A204.1 (cell line): Measurements from ENCODE around the gene PACSIN1.

Experiments used
- FAIRE-seq: peaks from 2 replicates; lab custom pipeline; 2012; peaks lifted over from hg19 to GRCh38; lab: Jason Lieb, UNC

Gene PACSIN1

DNA sequence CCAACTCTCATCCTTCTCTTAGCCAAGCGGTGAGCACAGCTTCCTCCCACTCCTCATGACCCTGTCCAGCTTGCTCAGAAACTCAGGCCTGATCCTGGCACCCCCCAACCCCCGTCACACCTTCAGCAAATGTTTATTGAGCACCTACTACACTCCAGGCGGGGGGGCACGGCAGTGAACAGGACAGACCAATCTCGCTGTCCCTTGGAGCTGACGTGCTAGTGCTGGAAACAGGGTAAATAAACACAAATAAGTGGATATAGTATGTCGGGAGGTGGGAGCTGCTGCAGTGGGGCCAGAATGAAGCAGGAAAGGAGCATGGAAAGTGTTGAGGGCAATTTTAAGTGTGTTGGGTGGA lies 97.6 kb downstream of the PACSIN1 start:
- FAIRE-seq = no peak

DNA sequence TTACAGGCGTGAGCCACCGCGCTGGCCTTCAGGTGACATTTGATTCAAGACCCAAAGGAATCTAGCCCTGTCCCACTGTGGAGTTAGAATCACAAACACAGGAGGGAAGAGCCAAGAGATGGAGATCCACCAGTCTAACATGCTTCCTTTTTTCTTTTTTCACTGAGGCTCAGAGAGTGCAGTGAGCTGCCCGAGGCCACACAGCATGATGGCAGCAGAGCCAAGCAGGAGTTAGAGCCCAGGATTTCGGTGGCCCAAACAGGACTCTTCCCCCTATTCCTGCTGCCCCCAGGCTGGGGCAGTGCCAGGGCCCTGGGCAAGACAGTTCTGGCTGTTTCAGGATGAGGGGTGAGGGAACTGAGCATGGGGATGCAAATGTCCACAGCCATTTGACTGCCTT lies 98.3 kb downstream of the PACSIN1 start:
- FAIRE-seq = no peak

DNA sequence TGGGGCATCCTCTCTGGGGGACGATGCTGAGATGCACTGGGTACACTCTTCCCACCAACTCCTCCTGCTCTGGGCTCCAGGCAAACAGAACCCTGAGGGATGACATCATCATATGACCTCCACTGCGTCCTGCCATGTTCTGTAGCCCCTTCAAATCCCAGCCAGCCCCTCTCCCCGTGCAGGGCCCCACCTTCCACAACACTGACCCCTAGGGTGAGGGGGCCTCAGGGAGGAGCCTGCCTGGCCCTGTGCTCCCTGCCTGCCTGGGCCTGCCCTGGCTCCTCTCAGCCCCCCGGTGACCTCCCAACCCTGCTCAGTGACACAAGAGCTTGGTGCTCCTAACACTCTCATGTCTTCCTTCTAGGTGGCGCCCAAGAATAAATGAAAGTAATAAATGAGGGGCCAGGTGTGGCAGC lies 99.9 kb downstream of the PACSIN1 start:
- FAIRE-seq = no peak

DNA sequence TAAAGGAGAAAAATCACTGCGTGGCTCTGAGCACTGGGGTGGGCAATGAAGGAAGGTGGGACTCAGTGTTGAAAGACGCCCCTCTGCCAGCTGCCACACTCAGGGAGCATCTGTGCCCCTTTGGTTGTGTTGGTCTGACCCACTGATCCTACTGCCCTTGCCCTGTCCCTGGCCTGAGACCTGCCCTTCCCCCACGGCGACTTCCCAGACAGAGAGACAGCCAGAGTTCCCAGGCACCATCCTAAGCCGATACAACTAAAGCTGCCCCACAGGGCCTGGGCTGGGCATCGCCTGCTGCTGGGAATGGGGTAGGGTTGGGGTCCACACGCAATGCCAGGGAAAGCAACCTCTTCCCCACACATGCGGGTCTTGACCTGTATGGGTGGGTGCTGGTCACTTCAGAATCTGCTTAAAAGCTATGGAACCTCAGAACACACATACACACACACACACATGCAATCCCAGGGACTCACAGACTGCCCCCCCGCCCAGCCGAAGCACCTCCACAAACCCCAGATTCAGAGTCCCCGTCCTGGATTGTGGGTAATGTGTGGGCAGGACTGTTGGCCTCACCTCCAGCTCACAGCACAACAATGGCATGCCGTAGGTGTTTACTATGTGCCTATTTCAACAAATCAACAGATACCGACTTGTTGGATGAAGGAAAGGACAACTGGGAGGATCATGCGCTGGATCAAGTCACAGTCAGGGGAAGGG lies 101.1 kb downstream of the PACSIN1 start:
- FAIRE-seq = no peak

DNA sequence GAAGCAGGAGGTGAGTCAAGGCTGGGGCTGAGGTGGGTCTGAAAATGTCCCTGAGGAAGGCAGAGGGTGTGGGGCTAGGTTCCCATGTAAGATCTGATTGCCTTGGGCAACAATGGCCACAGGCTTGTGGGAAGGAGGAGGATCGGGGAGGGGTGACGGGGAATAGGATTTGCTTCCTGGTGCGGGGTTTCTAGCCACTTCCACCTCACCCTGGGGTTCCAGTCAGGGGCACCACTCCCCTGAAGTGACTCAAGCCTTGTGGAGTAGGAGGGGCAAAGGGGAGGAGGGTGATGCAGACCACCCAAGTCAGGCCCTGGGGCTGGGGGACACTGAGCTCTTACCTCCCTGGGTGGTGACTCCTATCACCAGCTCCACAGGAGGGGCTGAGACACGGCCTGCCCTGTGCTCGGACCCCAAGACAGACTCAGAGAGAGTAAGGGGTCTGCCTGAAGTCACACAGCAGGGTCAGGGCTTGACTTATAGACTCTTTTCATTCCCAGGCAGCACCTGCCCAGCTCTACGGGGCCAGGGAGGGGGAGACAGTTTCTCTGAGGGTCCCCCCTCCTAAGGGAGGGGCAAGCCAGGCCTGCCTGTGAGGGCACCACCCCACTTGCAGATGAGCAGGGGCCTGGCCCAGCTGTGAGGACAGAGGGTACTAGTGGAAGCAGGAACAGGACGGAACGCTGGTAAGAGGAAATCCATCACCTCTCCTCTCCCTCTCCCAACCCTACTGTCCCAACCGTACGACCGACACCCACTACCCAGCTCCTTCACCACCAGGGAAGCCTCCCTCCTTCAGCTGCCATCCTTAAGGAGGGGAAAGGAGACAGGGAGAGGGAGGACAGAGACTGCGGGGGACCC lies 102.7 kb downstream of the PACSIN1 start:
- FAIRE-seq = no peak

DNA sequence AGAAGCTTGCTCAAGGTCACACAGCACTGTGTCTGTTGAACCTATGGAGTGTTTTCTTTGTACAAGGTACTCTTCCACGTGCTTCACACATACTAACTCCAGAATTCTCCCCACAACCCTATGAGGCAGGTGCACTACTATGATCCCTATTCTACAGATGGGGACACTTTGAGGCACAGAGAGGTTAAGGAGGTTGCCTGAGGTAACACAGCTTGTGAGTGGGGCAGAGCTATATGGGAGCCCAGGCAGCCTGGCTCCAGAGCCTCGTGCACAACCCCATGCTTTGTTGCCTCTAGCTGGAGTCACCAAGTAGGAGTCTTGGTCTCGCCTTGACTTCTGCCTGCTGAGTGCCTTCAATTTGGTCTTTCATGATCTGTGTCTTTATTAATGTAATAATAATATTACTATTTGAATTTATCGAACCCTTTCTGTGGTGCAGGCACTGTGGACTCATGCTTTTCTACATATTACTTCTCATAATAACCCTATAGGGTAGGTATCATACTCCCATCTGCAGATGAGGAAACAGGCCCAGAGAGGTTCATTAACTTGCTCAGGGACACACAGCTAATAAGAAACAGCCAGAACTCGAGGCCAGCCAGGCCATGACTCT lies 103.6 kb downstream of the PACSIN1 start:
- FAIRE-seq = no peak

DNA sequence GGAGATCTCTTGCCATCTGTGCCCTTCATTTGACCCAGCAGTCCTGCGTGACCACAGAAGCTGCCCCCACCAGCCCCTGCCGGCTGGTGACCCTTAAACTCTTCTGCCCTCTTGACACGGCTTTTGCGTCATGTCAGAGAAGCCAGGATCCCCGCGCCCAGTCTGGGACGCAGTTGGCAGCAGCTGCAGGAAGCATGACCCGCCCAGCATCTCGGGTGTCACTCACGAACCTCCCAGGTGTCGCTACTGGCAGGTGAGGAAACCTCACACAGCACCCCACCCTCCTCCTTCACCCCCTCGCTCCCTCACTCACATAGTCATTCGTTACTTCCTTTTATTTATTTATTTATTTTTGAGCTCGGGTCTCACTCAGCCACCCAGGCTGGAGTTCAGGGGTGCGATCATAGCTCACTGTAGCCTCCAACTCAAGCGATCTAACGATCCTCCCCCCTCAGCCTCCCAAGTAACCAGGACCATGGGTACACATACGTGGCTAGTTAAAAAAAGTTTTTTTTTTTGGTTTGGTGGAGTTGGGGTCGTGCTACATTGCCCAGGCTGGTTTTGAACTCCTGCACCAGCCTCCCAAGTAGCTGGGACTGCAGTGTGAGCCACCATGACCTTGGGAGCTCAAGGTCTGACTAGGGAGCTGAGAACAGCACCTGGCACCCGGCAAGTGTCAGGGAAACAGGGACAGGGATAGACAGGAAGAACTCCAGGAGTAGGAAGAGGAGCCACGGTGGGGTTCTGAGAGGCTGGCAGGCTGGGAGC lies 104.4 kb downstream of the PACSIN1 start:
- no peak for FAIRE-seq

DNA sequence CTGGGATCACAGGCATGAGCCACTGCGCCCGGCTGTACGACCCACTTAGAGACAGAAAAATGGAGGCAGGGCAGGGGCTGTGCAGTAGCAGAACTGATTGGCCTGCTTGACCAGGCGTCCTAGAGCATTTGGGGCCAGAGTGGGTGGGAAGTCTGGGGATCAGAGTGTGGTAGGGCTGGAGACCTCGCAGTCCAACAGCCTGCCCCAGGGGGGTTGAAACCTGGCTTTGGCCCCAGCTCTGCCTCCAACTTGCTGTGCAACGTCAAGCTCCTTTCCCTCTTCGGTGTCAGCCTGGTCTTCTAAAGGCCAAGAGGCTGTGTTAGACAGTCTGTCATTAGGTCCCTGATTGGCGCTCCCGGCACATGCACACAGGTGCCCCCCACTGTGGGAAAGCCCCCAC lies 105.5 kb downstream of the PACSIN1 start:
- FAIRE-seq = no peak

DNA sequence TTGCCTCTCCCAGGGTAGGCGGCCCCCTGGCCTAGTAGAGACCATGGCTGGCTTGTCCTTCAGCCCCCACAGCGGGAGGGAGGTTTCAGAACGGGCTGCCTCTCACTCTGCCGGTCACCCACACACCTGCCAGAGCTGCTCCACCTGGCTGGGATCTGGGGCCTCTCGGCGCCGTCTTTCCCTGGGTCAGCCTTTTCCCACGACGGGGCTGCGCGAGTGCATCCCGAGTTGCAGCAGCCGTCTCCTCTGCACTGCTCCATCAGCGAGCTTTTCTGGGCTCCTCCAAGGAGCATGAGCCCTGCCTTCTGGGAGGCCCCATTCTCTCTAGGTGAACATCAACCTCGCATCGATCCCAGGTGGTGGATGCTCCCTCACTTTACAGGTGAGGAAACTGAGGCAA lies 106.1 kb downstream of the PACSIN1 start:
- no peak for FAIRE-seq

DNA sequence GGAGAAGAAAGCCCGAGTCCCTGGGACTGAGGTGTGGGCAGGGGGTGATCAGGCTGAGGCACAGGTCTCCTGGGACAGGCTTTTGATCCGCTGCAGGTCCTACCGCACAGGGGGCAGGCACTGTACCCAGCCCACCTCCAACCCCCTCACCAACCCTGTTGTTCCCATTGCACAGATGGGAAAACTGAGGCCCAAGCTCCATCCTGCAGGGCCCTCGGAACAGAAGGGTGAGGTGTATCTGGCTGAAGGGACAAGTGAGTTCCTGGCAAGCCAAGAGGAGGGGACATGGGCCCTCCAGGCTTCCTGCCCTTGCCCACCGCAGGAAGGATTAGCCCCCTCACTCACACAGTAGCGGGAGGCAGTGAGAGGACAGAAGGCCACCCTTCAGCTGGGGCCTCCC lies 106.7 kb downstream of the PACSIN1 start:
- FAIRE-seq = no peak

DNA sequence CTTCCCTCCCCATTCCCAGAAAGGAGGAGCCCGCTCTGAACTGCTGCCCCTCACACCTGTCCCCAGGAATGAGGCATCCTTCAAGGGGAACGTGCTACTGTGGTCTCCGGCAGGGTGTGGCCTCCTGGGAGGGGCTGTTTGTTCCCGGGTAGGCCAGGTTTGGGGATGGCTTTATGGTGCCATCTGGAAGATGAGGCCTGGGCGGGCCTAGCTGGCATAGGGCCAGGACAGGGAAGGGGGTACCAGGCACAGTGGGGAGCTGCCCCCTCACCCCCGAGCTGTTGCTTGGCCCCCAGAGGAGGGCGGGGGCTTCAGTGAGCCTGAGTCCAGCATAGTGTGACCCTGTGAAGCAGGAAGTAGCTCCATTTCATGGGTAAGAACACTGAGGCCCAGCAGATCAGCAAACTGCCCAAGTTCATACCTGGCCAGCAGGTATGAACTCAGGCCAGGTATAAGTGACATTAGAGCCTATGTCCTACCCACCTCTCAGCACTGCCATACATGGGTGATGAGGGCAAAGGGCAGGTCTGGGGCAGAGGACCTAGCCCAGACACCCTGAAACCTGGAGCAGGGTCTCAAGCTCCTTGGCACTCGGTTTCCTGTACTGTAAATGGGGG lies 107.8 kb downstream of the PACSIN1 start:
- FAIRE-seq = no peak

DNA sequence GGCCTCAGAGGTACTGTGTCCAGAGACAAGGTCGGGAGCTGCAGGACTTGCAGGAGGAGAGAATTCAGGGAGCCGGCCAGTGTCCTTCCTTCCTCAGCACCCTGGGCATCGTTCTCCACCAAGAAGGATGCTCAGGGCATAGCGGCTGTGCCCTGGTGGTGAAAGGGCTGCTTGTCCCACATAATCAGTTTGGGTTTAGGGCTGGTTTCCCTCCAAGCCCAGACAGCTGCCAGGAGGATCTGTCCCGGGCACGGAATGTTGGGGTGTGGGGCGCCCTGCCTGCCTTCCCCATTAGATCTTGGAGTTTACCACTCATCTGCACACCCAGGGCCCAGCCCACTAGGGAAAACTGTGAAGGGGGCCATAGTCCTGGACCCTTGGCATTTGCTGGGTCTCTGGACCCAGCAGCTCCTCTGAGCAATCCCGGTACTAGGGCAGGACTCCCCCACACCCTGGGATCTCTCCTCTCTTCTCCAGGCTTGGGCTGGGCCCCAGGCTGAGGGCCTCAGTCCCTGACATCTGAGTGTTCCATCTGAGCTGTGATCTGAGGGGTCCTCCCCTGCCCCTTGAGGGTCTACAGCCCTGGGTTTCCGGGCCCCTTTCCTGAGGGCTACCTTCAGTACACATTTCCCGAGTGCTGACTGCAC lies 108.9 kb downstream of the PACSIN1 start:
- no peak for FAIRE-seq

DNA sequence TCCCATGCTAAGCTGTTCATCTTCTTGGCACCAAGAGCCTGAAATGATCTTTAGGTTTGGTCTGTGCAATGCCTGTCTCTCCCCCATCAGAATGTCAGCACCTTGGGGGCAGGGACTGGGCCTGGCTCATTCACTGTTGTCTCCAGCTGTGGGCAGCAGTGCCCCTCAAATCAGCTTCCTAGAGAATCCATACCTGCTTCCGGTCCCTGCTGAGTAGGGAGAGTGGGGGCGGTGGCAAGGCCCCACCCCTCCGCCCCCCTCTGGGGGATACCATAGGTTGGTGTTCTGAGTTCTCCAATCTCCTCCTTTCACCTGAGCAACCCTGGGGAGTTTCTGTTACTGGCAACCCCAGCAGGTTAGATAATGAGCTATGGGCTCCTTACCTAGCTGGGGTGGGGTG lies 109.5 kb downstream of the PACSIN1 start:
- FAIRE-seq = no peak

DNA sequence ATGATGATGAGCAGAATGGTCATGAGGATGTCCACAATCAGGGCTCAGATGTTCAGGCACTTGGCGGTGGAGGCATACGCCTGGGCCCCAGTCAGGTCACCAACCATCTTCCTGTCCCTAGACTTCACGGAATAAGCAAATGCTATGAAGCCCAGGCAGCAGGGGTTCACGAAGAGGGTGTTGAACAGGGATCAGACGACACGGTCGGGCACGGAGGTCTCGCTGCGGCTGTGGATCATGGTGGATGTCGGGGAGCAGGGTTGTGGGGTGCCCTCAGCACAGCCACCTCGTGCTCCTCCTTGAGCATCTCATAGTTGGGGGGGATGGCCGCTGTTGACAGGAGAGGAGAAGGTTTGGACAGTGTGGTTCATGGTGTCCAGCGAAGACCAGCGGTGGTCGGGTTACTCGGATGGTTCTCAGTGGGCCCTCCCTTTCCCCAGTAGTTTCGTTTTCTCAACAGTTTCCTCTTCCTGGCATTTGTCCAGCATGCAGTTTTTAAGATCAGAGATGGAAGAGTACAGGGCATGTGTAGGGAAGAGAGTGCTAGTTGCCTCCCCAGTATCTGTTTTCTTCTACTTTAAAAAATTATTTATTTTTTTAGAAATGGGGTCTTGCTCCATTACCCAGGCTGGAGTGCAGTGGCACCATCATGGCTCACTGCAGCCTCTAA lies 110.5 kb downstream of the PACSIN1 start:
- no peak for FAIRE-seq

DNA sequence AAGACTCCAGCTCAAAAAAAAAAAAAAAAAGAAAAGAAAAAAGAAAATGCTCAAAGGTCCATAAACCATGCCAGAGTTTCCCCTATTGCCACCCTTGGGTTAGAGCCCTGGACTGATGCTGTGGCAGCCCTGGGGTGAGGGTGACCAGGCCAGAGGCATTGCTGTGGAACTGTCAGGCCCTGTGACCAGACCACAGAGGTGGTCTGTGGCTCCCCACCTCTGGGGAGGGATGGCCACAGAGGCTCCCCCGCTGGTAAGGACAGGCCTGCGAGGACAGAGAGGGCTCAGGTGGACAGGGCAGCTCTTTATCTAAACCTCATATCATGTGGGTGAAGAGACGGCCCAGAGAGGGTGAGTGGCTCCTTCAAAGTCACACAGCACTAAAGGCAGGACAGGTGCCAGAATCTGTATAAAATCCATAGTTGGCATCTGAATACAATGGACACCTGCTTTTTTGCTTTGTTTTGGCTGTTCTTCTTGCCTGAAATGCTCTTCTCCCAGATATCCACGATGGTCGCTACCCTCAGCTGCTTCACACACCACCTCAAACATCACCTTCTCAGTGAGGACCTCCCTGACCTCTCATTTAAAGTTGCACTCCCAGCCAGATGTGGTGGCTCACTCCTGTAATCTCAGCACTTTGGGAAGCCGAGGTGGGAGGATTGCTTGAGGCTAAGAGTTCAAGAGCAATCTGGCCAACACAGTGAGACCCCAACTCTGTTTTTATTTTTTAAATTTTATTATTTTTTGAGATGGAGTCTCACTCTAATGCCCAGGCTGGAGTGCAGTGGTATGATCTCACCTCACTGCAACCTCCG lies 112.8 kb downstream of the PACSIN1 start:
- FAIRE-seq = no peak

DNA sequence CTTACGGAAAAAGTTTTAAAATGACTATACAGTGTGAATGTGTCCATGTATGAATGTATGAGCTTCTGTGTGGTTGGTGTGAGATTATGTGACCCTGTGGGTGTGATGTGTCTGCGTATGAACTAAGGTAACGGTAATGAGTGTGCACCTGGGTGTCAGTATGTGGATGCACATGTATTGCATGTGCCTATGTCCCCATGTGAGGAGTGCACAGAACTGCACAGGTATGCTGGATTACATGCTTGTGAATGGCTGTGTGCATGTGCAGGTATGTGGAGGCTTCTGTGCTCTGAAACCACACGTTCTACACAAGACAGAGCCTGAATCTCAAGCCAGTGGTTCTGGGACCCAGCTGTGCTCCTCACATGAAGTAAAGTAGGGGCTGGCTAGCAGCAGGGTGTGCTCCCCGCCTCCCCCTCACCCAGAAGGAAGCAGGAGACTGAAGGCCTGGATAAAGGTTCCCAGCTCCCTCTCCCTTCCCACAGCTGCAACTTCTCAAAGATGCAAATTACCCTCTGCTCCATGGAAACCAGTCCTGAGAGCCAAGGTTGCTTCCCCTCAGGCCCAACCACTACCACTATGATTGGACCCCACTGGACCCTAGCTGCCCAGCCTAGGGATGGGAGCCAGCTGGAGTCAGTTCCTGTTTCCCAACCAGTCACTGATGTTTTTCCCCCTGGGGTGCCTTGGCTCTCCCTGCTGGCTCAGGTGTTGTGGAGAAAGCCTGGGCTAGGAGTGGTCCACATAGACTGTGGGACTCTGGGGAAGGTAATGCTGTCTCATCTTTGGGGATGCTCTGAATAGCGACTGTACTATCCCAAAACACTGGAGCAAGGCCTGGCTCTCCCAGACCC lies 115.1 kb downstream of the PACSIN1 start:
- no peak for FAIRE-seq

DNA sequence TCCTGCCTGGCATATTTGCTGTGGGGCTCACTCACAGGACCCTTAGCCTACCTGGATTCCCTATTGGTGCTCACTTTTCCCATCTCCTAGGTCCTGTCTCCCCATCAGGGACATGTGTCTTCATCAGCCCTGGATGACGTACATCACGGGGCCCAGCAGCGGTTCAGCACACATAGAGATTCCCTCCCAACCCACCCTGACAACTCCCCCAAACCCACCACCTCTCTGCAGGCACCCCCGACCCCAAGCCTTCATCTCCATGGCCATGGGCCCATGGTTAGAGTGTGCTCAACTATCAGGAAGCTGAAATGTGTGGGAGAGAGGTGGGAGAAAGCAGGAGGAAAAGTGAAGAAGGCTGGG lies 115.7 kb downstream of the PACSIN1 start:
- no peak for FAIRE-seq

DNA sequence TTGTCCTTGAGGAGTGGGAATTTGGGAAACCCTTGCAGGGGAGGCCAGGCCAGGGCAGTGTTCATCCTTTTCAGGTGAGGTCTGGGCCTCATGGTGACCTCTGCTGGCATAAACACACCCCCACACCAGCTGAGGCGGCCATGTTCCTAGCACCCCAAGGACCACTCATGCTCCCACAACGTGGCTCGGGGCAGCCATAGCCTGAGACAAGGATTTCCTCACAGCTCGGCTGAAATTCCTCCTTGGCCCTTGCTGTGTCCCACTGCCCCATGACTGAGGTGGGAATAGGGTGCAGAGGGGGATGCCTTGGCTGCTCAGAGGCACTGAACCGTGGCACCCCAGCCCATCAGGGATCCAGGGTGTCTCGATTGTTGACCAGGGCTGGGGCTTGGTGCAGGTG lies 117.6 kb downstream of the PACSIN1 start:
- FAIRE-seq = no peak

DNA sequence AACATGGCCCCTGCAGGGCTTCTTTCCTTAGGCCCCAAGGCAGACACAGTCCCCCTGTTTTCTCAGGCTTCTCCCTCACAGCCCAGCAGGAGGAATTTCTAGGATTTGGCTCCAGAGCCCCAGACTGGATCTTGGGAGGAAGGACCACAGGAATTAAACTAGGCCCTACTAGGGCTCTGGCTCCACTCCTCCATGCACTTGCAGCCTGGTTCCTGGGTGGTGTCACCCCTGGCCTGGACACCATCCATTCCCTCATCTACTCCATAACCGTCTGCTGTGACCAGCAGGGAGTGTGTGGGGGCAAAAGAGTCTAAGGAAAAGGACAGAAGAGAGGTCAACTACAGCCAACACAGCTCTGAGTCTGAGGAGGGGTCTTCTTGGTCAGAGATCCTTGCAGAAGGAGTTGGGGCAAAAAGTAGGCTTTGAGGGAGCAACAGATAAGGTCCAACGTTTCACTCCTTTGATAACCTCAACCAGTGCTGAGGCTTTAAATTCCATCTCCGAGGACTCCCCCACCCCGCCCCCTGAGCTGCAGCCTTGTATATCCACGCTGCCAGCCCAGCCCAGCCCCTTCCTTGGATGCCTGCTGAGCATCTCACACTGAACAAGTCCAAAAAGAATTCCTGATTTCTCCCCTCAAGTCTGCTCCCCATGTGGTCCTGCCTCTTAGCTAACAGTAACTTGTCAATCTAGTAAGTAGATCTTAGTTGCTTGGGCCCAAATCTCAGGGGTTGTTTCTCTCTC lies 118.2 kb downstream of the PACSIN1 start:
- FAIRE-seq = no peak
